Myocyte (in vitro differentiated cells): Measurements from ENCODE around the gene DAPK1. TPM values are rescaled to one million over a fixed set of nuclear protein-coding genes. Genes with fewer than 3 reads are reported as not detected.

ENCODE experiments used
- DNase-seq: peaks from one replicate; pipeline ENCODE4 v3.0.0-alpha.2; 2012; ENCODE audit warnings: low read depth
- total RNA-seq: library from RNA; depleted of rRNA; stranded (reverse); fragments of >200 nt; gene quantifications from 2 replicates; pipeline ENCODE4 v1.2.3, GENCODE V29; 2014

The DAPK1 gene
- total RNA-seq, 1 donor from 2014 or later: 68.3 TPM

GRCh38 chr9:87663556-87663955 is 165.9 kb downstream of the DAPK1 start:
- DNase-seq: no peak

GRCh38 chr9:87664153-87665060 is 166.7 kb downstream of the DAPK1 start:
- no peak for DNase-seq

GRCh38 chr9:87665505-87665904 is 167.8 kb downstream of the DAPK1 start:
- DNase-seq: no peak

GRCh38 chr9:87667164-87667738 is 169.6 kb downstream of the DAPK1 start:
- peak; percentile 25 for DNase-seq

- no peak for DNase-seq
Measured at GRCh38 chr9:87668222-87668621, 170.6 kb downstream of the DAPK1 start.

GRCh38 chr9:87668722-87669121 is 171.1 kb downstream of the DAPK1 start:
- no peak for DNase-seq

GRCh38 chr9:87670572-87671264 is 173.1 kb downstream of the DAPK1 start:
- DNase-seq: no peak

GRCh38 chr9:87671478-87671877 is 173.8 kb downstream of the DAPK1 start:
- DNase-seq: no peak

- DNase-seq: no peak
Measured at GRCh38 chr9:87671925-87672324, 174.3 kb downstream of the DAPK1 start.

- no peak for DNase-seq
Measured at GRCh38 chr9:87672586-87672985, 174.9 kb downstream of the DAPK1 start.

- no peak for DNase-seq
Measured at GRCh38 chr9:87673446-87674120, 175.9 kb downstream of the DAPK1 start.

- DNase-seq: no peak
Measured at GRCh38 chr9:87674565-87675299, 177.1 kb downstream of the DAPK1 start.

GRCh38 chr9:87675906-87676515 is 178.3 kb downstream of the DAPK1 start:
- DNase-seq: no peak

- no peak for DNase-seq
Measured at GRCh38 chr9:87676976-87677775, 179.5 kb downstream of the DAPK1 start.

GRCh38 chr9:87677776-87678587 is 180.3 kb downstream of the DAPK1 start:
- no peak for DNase-seq

- DNase-seq: peak; percentile 78
Measured at GRCh38 chr9:87678650-87679355, 181.1 kb downstream of the DAPK1 start.

GRCh38 chr9:87681271-87682061 is 183.8 kb downstream of the DAPK1 start:
- DNase-seq: no peak
